ENCODE results near the gene PKIB. TPM values are rescaled to one million over a fixed set of nuclear protein-coding genes. Genes with fewer than 3 reads are reported as not detected.

Gene PKIB
- polyA plus RNA-seq, 2 of the 4 experiments (the other 2 are of a cell fraction): 0.37 to 1.5 TPM

- ATAC-seq (no peak), FAIRE-seq (no peak), DNase-seq (ENCODE audit: low read depth in 1 of 2, low spot score in 1 of 2) (no peak)
- Histone ChIP-seq H3K27ac (no peak overlapping the region), H3K4me2 (no peak overlapping the region), H3K4me1 (no peaks in the 10 kb centered on the region), H3K9me3 (no peaks in the 10 kb centered on the region), H3K4me3 (no peak overlapping the region)
- 27% methylated on average over 4 of the region's 4 CpGs for WGBS (ENCODE audit: missing lambda C conversion rate)
- CTCF ChIA-PET: no interaction called here
- TF ChIP-seq FOSB (CRISPR knock-in tag; IDR thresholded peaks at IDR 0.05) (no peak), CBX2 (IDR thresholded peaks at IDR 0.05; ENCODE audit: borderline replicate concordance, low read depth) (no peak)
- POLR2A ChIA-PET: no interaction called here
Observed at GRCh38 chr6:122709922-122710512, 99.8 kb downstream of the PKIB start.

GRCh38 chr6:122710908-122711635 is 100.9 kb downstream of the PKIB start:
- no peak for FAIRE-seq

More at GRCh38 chr6:122710908-122711635, 100.9 kb downstream of the PKIB start:
- ChIA-PET POLR2A (no interaction called here), CTCF (interaction anchor here (0.8 kb wide), 1 partner anchor 14 kb away, joined by 3 read pairs; no protein-coding TSS in a partner anchor)
- Histone ChIP-seq H3K9me3 (no peaks in the 10 kb centered on the region), H3K4me3 (no peak overlapping the region), H3K27ac (no peak overlapping the region), H3K4me2 (no peak overlapping the region), H3K4me1 (no peaks in the 10 kb centered on the region)
- ATAC-seq (no peak), DNase-seq (ENCODE audit: low read depth in 1 of 2, low spot score in 1 of 2) (no peak)
- 60% methylated on average over 3 of the region's 3 CpGs for WGBS (ENCODE audit: missing lambda C conversion rate)
- TF ChIP-seq GATA3 (IDR thresholded peaks at IDR 0.05; ENCODE audit: borderline replicate concordance): no peak
- no peak for TF ChIP-seq CHD4 (IDR thresholded peaks at IDR 0.05; ENCODE audit: borderline replicate concordance)
- no peak for TF ChIP-seq KDM5A (IDR thresholded peaks at IDR 0.05)
- TF ChIP-seq CBX2 (IDR thresholded peaks at IDR 0.05; ENCODE audit: borderline replicate concordance, low read depth): no peak
- no peak for TF ChIP-seq HES2 (IDR thresholded peaks at IDR 0.05)
- no peak for TF ChIP-seq MAFK (IDR thresholded peaks at IDR 0.05; ENCODE audit: partially characterized antibody)
- TF ChIP-seq ATOH8 (CRISPR knock-in tag; IDR thresholded peaks at IDR 0.05; ENCODE audit: low read depth): no peak
- no peak for TF ChIP-seq E2F6 (IDR thresholded peaks at IDR 0.05; ENCODE audit: borderline replicate concordance, low read depth)
- no peak for TF ChIP-seq TFCP2L1 (CRISPR knock-in tag; IDR thresholded peaks at IDR 0.05)
- TF ChIP-seq REST (IDR thresholded peaks at IDR 0.05): no peak
- TF ChIP-seq MAZ (IDR thresholded peaks at IDR 0.05; ENCODE audit: borderline replicate concordance, low read depth, low read length): no peak
- no peak for TF ChIP-seq FOSL2 (IDR thresholded peaks at IDR 0.05)
- TF ChIP-seq FOSL2 (CRISPR knock-in tag; IDR thresholded peaks at IDR 0.05): no peak
- TF ChIP-seq ESRRA (IDR thresholded peaks at IDR 0.05; ENCODE audit: borderline replicate concordance, low read length): no peak
- TF ChIP-seq NR3C1 (IDR thresholded peaks at IDR 0.05): no peak
- no peak for TF ChIP-seq PHF8 (IDR thresholded peaks at IDR 0.05; ENCODE audit: borderline replicate concordance, low read depth)
- no peak for TF ChIP-seq EHF (CRISPR knock-in tag; IDR thresholded peaks at IDR 0.05)
- no peak for TF ChIP-seq RAD21 (conservative IDR thresholded peaks at IDR 0.05 in 1 of 2, IDR thresholded peaks at IDR 0.05 in 1 of 2)
- TF ChIP-seq RFX5 (IDR thresholded peaks at IDR 0.05): no peak

Data from A549 (cell line).